RWPE1 (cell line): ENCODE measurements around the gene PAPOLB.

ENCODE experiments used
- CTCF ChIA-PET: fragments of 350-600 bp; sonication (Branson Sonifier 250); formaldehyde crosslinking; extraction: SDS; loops from one replicate; lab custom pipeline; 2021; lab: Yijun Ruan, JAX
- POLR2A ChIA-PET: fragments of 400-600 bp; formaldehyde crosslinking; extraction: SDS; loops from one replicate; lab custom pipeline; 2020; ENCODE audit warnings: antibody characterized with exemption; ENCODE audit not compliant: low non-redundant PET; lab: Yijun Ruan, JAX
- DNase-seq: peaks from one replicate; pipeline ENCODE4 v3.0.0; 2012; ENCODE audit warnings: low spot score
- H3K27ac ChIP-seq: fragments of 450-650 bp; 2 replicates; pipeline ENCODE4 v1.5.1; 2017
- CTCF ChIP-seq: fragments of 450-650 bp; conservative IDR thresholded peaks from 2 replicates; pipeline ENCODE4 v1.5.1; 2017; ENCODE audit warnings: low read depth, mild to moderate bottlenecking

Gene PAPOLB

GRCh38 chr7:4837803-4838625 is 23.8 kb downstream of the PAPOLB start:
- no peak for TF ChIP-seq CTCF
- no peak for DNase-seq
- H3K27ac ChIP-seq = no peak overlapping the region
- POLR2A ChIA-PET = no interaction called here
- CTCF ChIA-PET = no interaction called here

GRCh38 chr7:4837041-4837802 is 24.6 kb downstream of the PAPOLB start:
- no peak for TF ChIP-seq CTCF

GRCh38 chr7:4836206-4836661 is 25.6 kb downstream of the PAPOLB start:
- ChIA-PET CTCF (no interaction called here), POLR2A (no interaction called here)
- no peak for TF ChIP-seq CTCF

More at GRCh38 chr7:4837041-4837802, 24.6 kb downstream of the PAPOLB start:
- no peak for DNase-seq
- POLR2A ChIA-PET = no interaction called here
- no peak overlapping the region for H3K27ac ChIP-seq
- CTCF ChIA-PET = no interaction called here

DNA sequence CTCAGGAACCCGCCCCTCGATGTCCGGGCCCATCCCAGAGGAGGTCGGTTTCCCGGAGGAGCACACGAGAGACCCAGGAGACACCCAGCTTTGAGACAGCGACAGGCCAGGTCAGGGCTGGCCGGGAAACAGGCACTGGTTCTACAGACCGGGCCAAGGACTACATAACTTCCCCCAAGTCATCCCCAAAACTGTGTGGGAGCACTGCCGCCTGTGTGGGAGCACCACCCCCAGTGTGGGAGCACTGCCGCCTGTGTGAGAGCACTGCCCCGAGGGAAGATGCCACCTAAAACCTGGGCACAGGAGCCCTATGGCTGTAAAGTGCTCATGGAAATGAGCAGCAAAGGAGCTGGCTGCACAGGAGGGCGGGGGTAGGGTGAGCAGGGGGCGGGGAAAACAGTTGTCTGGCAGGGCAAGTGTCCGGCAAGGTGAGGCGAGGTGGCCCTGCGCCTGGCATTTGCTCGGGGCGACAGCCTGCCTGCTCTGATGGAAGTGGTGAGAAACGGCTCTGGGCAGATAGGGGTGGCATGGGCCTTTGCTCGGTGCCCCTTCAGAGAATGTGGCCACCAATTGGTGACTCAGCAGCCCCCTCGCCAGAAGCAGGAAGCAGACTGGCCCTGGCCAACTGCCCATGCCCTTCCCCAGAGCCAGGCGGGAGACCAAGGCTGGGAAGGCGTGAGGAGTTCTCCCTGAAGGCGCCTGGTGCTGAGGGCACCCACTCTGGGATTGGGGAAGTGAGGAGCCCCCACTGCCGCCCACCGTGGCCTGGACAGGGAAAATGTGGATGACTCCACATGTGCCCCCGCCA is 26.2 kb downstream of the PAPOLB start:
- H3K27ac ChIP-seq = no peak overlapping the region
- CTCF ChIA-PET = no interaction called here
- TF ChIP-seq CTCF = no peak
- POLR2A ChIA-PET = no interaction called here
- DNase-seq = no peak

More at GRCh38 chr7:4836206-4836661, 25.6 kb downstream of the PAPOLB start:
- no peak for DNase-seq
- H3K27ac ChIP-seq = no peak overlapping the region

DNA sequence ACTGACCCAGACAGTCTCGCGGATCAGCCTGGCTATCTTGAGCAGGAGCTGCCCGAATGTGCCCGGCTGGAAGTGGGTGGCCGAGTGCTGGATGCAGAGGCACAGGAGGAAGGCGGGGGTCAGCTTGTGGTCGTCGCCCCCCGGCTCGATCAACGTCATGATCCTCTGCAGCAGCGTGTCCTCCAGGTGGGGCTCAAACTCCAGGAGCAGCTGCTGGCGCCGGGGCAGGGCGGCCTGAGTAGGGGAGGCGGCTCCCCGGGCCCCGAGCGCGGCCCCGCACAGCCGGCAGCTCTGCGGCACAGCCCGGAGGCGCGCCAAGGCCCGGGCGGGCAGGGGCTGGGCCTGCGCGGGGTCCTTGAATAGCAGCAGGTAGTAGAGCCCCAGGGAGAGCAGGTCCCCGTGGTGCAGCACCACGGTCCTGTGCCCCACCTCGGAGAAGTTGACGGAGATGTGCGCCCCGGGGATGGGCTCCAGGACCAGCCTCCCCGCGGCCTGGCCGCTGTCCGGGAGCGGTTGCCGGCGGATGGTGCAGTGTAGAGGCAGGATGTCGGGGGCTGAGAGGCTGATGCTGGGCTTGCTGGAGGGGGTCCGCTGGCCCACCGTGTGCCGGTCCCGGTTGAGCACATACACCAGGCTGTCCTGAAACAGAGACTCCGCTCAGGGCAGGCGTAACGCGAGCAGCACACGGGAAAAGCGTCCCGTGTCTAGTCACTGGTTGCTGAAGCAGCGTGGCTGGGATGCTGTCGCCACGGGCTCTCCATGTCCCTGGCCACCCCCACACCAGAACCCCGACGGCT is 27.0 kb downstream of the PAPOLB start:
- no peak overlapping the region for H3K27ac ChIP-seq
- no peak for DNase-seq
- POLR2A ChIA-PET = no interaction called here
- TF ChIP-seq CTCF = no peak
- CTCF ChIA-PET = interaction anchor here (0.6 kb wide), 1 partner anchor 54 kb away, joined by 3 read pairs; no protein-coding TSS in a partner anchor
